Stimulated activated naive B cell treated with anti-CD40 and anti-IgM and Interleukin-4, amounts not matched to agents 10 μg/mL and 1 μg/mL and 100 μg/mL, for 72 hours (primary cell): ENCODE results near the gene NRG2.

ENCODE experiments used
- ATAC-seq, 2 donors: fragments of 150-1000 bp; cut with Tn5 transposase; replicated peaks; 2 replicates each; pipeline ENCODE4 v1.10.0; 2021; ENCODE audit warnings: moderate library complexity in 1 of 2
- DNase-seq: peaks from one replicate; pipeline ENCODE4 v3.0.0; 2021
- H3K27ac Mint-ChIP-seq: one replicate; pipeline ENCODE4 v1.8.0; 2022; ENCODE audit warnings: mild to moderate bottlenecking, mixed read lengths
- H3K27me3 Mint-ChIP-seq, 2 donors: one replicate each; pipeline ENCODE4 v1.8.0; 2022; ENCODE audit warnings: mixed read lengths in 2 of 2
- H3K36me3 Mint-ChIP-seq, 2 donors: one replicate each; pipeline ENCODE4 v1.8.0; 2022; ENCODE audit warnings: mixed read lengths in 2 of 2, mild to moderate bottlenecking in 1 of 2
- H3K4me1 Mint-ChIP-seq, 2 donors: one replicate each; pipeline ENCODE4 v1.8.0; 2022; ENCODE audit warnings: mixed read lengths in 2 of 2, mild to moderate bottlenecking in 1 of 2
- H3K4me3 Mint-ChIP-seq, 2 donors: one replicate each; pipeline ENCODE4 v1.8.0; 2022; ENCODE audit warnings: mild to moderate bottlenecking in 2 of 2, mixed read lengths in 2 of 2, moderate library complexity in 1 of 2
- H3K9me3 Mint-ChIP-seq, 2 donors: one replicate each; pipeline ENCODE4 v1.8.0; 2022; ENCODE audit warnings: mixed read lengths in 2 of 2, mild to moderate bottlenecking in 1 of 2

The NRG2 gene

GRCh38 chr5:139839918-139840317, 203.2 kb downstream of the NRG2 start:
- no peak for ATAC-seq
- Mint-ChIP-seq H3K9me3 (no peaks in the 10 kb centered on the region), H3K27me3 (peaks cover 38 to 43% of the 10 kb centered on the region in 2 donors), H3K4me1 (peaks cover 5 to 6% of the 10 kb centered on the region in 2 donors), H3K4me3 (no peak overlapping the region), H3K27ac (no peak overlapping the region), H3K36me3 (peaks cover 0 to 3% of the 10 kb centered on the region in 2 donors)
- DNase-seq, result no peak

GRCh38 chr5:139839232-139839815, 203.8 kb downstream of the NRG2 start:
- Mint-ChIP-seq H3K9me3 (no peaks in the 10 kb centered on the region), H3K4me1 (peaks cover under 1% of the 10 kb centered on the region in 2 donors), H3K4me3 (no peak overlapping the region), H3K27me3 (peaks cover 39 to 42% of the 10 kb centered on the region in 2 donors), H3K36me3 (peaks cover 0 to 3% of the 10 kb centered on the region in 2 donors), H3K27ac (no peak overlapping the region)
- no peak for ATAC-seq
- no peak for DNase-seq

- no peak for DNase-seq
- no peak overlapping the region for H3K4me3 Mint-ChIP-seq
- H3K27ac Mint-ChIP-seq, result no peak overlapping the region
- H3K27me3 Mint-ChIP-seq, result peaks cover 43 to 45% of the 10 kb centered on the region in 2 donors
- ATAC-seq, result no peak
- no peaks in the 10 kb centered on the region for H3K9me3 Mint-ChIP-seq
- no peaks in the 10 kb centered on the region for H3K4me1 Mint-ChIP-seq
- H3K36me3 Mint-ChIP-seq, result peaks cover 0 to 3% of the 10 kb centered on the region in 2 donors
Observed at GRCh38 chr5:139838381-139839197, 204.5 kb downstream of the NRG2 start.

- no peak overlapping the region for H3K27ac Mint-ChIP-seq
- H3K36me3 Mint-ChIP-seq, result peaks cover 0 to 3% of the 10 kb centered on the region in 2 donors
- H3K4me3 Mint-ChIP-seq, result no peak overlapping the region
- peaks cover 43 to 44% of the 10 kb centered on the region in 2 donors for H3K27me3 Mint-ChIP-seq
- ATAC-seq, result no peak
- H3K9me3 Mint-ChIP-seq, result no peaks in the 10 kb centered on the region
- no peak for DNase-seq
- no peaks in the 10 kb centered on the region for H3K4me1 Mint-ChIP-seq
Observed at GRCh38 chr5:139837711-139838380, 205.3 kb downstream of the NRG2 start.

GRCh38 chr5:139836469-139837208, 206.5 kb downstream of the NRG2 start:
- DNase-seq, result no peak
- H3K36me3 Mint-ChIP-seq, result peaks cover 0 to 3% of the 10 kb centered on the region in 2 donors
- H3K4me1 Mint-ChIP-seq, result no peaks in the 10 kb centered on the region
- H3K9me3 Mint-ChIP-seq, result no peaks in the 10 kb centered on the region
- peaks cover 42 to 48% of the 10 kb centered on the region in 2 donors for H3K27me3 Mint-ChIP-seq
- no peak overlapping the region for H3K4me3 Mint-ChIP-seq
- H3K27ac Mint-ChIP-seq, result no peak overlapping the region
- no peak for ATAC-seq

- H3K36me3 Mint-ChIP-seq, result peaks cover 0 to 3% of the 10 kb centered on the region in 2 donors
- H3K4me1 Mint-ChIP-seq, result no peaks in the 10 kb centered on the region
- no peak overlapping the region for H3K4me3 Mint-ChIP-seq
- peaks cover 45 to 50% of the 10 kb centered on the region in 2 donors for H3K27me3 Mint-ChIP-seq
- DNase-seq (no peak), ATAC-seq (no peak)
- H3K9me3 Mint-ChIP-seq, result no peaks in the 10 kb centered on the region
- H3K27ac Mint-ChIP-seq, result no peak overlapping the region
Observed at GRCh38 chr5:139835656-139836055, 207.4 kb downstream of the NRG2 start.

GRCh38 chr5:139833525-139833924, 209.6 kb downstream of the NRG2 start:
- DNase-seq (no peak), ATAC-seq (no peak)
- Mint-ChIP-seq H3K27me3 (peaks cover 41 to 55% of the 10 kb centered on the region in 2 donors), H3K27ac (no peak overlapping the region), H3K4me3 (no peak overlapping the region), H3K36me3 (peaks cover 0 to 3% of the 10 kb centered on the region in 2 donors), H3K9me3 (no peaks in the 10 kb centered on the region), H3K4me1 (no peaks in the 10 kb centered on the region)

- Mint-ChIP-seq H3K4me1 (no peaks in the 10 kb centered on the region), H3K36me3 (peaks cover 0 to 3% of the 10 kb centered on the region in 2 donors)
- DNase-seq, result no peak
Observed at GRCh38 chr5:139831624-139832023, 211.5 kb downstream of the NRG2 start.

GRCh38 chr5:139829471-139829870, 213.6 kb downstream of the NRG2 start:
- H3K27ac Mint-ChIP-seq, result no peak overlapping the region
- no peak for DNase-seq
- H3K36me3 Mint-ChIP-seq, result no peaks in the 10 kb centered on the region
- ATAC-seq, result no peak
- H3K27me3 Mint-ChIP-seq, result peaks cover 26 to 54% of the 10 kb centered on the region in 2 donors
- no peak overlapping the region for H3K4me3 Mint-ChIP-seq
- H3K4me1 Mint-ChIP-seq, result no peaks in the 10 kb centered on the region
- H3K9me3 Mint-ChIP-seq, result peaks cover 0 to 4% of the 10 kb centered on the region in 2 donors

More at GRCh38 chr5:139831624-139832023, 211.5 kb downstream of the NRG2 start:
- Mint-ChIP-seq H3K9me3 (peaks cover 0 to 4% of the 10 kb centered on the region in 2 donors), H3K4me3 (no peak overlapping the region), H3K27me3 (peaks cover 40 to 66% of the 10 kb centered on the region in 2 donors), H3K27ac (no peak overlapping the region)
- ATAC-seq, result no peak

- DNase-seq (no peak), ATAC-seq (no peak)
- Mint-ChIP-seq H3K4me1 (no peaks in the 10 kb centered on the region), H3K9me3 (peaks cover 0 to 4% of the 10 kb centered on the region in 2 donors), H3K27me3 (peaks cover 20 to 45% of the 10 kb centered on the region in 2 donors), H3K27ac (no peak overlapping the region), H3K36me3 (no peaks in the 10 kb centered on the region), H3K4me3 (no peak overlapping the region)
Observed at GRCh38 chr5:139828207-139828895, 214.7 kb downstream of the NRG2 start.

GRCh38 chr5:139825690-139826089, 217.4 kb downstream of the NRG2 start:
- Mint-ChIP-seq H3K9me3 (peaks cover 0 to 4% of the 10 kb centered on the region in 2 donors), H3K27me3 (peaks cover 20 to 37% of the 10 kb centered on the region in 2 donors), H3K36me3 (no peaks in the 10 kb centered on the region), H3K27ac (no peak overlapping the region), H3K4me3 (no peak overlapping the region), H3K4me1 (no peaks in the 10 kb centered on the region)
- no peak for ATAC-seq
- DNase-seq, result no peak

- Mint-ChIP-seq H3K27me3 (peaks cover 34 to 50% of the 10 kb centered on the region in 2 donors), H3K9me3 (peaks cover 2 to 8% of the 10 kb centered on the region in 2 donors), H3K36me3 (peaks cover 3 to 8% of the 10 kb centered on the region in 2 donors), H3K4me3 (no peak overlapping the region), H3K27ac (no peak overlapping the region), H3K4me1 (no peaks in the 10 kb centered on the region)
- ATAC-seq (no peak), DNase-seq (no peak)
Observed at GRCh38 chr5:139823757-139824355, 219.2 kb downstream of the NRG2 start.
